NOMO-1 treated with DMSO at 0.1 percent for 48 hours (cell line): ENCODE measurements around the gene LAMA5.

Source experiments
- DNase-seq: peaks from one replicate; lab custom pipeline; 2025; ENCODE audit not compliant: unreplicated experiment; lab: John Stamatoyannopoulos, UW

Gene LAMA5

GRCh38 chr20:62332421-62332820 lies 34.7 kb downstream of the LAMA5 start:
- DNase-seq, result no peak

GRCh38 chr20:62331347-62331746 lies 35.8 kb downstream of the LAMA5 start:
- DNase-seq, result no peak

- DNase-seq, result no peak
These were observed 36.4 kb downstream of the LAMA5 start for GRCh38 chr20:62330576-62331317.

- no peak for DNase-seq
These were observed 37.4 kb downstream of the LAMA5 start for GRCh38 chr20:62329389-62330377.

- no peak for DNase-seq
These were observed 38.3 kb downstream of the LAMA5 start for GRCh38 chr20:62328684-62329388.

GRCh38 chr20:62327726-62328495 lies 39.2 kb downstream of the LAMA5 start:
- no peak for DNase-seq

GRCh38 chr20:62326959-62327725 lies 40.0 kb downstream of the LAMA5 start:
- DNase-seq, result no peak

GRCh38 chr20:62326559-62326958 lies 40.6 kb downstream of the LAMA5 start:
- no peak for DNase-seq

GRCh38 chr20:62325172-62325905 lies 41.8 kb downstream of the LAMA5 start:
- DNase-seq, result no peak

- DNase-seq, result no peak
These were observed 42.9 kb downstream of the LAMA5 start for GRCh38 chr20:62323980-62324906.

- no peak for DNase-seq
These were observed 43.7 kb downstream of the LAMA5 start for GRCh38 chr20:62323146-62323979.

- no peak for DNase-seq
These were observed 44.5 kb downstream of the LAMA5 start for GRCh38 chr20:62322492-62323041.

GRCh38 chr20:62321975-62322374 lies 45.1 kb downstream of the LAMA5 start:
- no peak for DNase-seq

GRCh38 chr20:62321521-62321948 lies 45.6 kb downstream of the LAMA5 start:
- DNase-seq, result no peak

- no peak for DNase-seq
These were observed 46.3 kb downstream of the LAMA5 start for GRCh38 chr20:62320581-62321354.

GRCh38 chr20:62319346-62319909 lies 47.7 kb downstream of the LAMA5 start:
- no peak for DNase-seq
